Measurements from ENCODE around the gene OTOG.

The OTOG gene

DNA sequence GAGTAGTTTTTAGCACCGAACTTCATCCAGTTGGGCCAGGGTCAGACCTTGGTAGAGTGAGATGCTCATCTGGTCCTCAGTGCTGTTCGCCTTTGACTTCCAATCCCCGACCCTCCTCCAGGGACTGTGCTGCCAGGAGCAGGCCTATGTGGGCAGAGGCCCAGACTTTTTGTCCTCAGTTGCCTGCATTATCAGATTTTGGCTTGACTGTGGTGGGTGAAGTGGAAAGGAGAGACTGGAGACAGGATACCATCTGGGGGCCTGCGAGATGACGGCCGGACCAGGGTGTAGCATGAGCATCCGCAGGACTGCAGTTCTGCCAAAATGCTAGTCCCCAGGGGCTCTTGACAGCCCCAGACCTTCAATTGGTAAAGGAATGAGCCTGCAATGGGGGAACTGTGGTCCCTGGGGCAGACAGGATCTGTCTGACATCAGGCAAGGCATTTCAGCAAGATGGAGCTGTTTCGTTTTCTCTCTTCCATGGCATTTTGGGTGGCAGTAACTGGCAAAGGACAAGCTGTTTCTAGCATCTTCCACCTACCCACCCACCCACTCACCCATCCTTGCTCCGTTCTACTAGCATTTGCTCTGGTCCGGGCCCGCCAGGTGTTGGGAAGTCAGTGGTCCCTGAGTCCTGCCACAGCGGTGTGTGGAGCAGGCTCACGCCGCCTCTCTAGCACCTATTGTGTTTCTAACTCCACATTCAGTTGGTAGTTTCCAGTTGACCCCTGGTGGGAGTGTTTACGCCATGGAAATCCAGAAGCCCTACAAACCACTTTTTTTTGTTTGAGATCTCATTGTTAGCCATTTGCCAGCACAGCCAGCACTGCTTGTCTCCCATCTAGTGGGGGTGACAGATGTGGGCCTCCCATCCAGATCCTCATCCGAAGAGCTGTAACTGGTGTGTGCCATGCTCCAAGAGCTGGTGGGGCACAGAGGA, 53.5 kb downstream of the OTOG start:
- DNase-seq (ENCODE audit: insufficient read length, low spot score) (no peak), FAIRE-seq (no peak)

GRCh38 chr11:17601256-17601671, 54.2 kb downstream of the OTOG start:
- DNase-seq (ENCODE audit: insufficient read length, low spot score) (no peak), FAIRE-seq (no peak)

GRCh38 chr11:17601676-17602075, 54.6 kb downstream of the OTOG start:
- DNase-seq (ENCODE audit: insufficient read length, low spot score) (no peak), FAIRE-seq (no peak)

DNA sequence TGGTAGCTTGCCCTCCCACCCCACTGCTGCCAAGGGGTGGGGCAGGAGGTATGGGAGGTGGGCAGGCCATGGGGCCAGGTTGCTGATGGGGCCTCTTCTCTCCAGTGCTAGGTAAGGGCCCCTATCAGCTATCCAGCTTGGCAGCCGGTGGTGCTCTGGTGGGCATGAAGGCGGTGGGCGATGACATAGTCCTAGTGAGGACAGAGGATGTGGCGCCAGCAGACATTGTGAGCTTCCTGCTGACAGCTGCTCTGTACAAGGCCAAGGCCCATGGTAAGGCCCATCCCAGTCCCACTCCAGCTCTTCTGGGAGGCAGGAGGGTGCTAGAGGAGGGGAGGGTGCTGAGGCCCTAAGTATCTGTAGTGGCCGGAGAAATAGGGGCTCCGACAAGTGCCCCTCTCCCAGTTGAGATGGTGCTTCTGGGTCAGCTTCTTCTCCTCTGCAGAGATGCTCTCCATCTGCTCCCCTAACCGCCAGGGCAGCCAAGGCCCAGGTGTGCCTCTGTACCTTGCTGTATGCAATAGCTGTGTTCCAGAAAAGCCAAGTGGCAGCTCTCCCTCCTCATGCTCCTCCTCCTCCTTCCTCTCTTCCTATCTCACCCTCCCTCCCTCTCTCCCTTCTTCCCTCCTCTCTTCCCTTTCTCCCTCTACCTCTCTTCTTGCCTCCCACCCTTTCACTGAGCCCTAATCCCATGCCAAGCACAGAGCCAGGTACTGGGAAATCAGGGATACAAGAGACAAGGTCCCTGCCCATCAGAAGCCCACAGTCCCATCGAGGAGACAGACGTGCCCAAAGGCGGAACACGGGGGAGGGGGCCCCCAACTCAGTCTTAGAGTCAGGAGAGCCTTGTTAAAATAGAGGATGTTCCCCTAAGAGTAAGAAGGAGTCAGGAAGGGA, 55.3 kb downstream of the OTOG start:
- DNase-seq (ENCODE audit: insufficient read length, low spot score) (no peak), FAIRE-seq (no peak)

- DNase-seq (ENCODE audit: insufficient read length, low spot score) (no peak), FAIRE-seq (no peak)
Measured at GRCh38 chr11:17603056-17603825, 56.2 kb downstream of the OTOG start.

- DNase-seq (ENCODE audit: insufficient read length, low spot score): no peak
- FAIRE-seq: no peak
Measured at GRCh38 chr11:17604201-17604914, 57.3 kb downstream of the OTOG start.

- DNase-seq (ENCODE audit: insufficient read length, low spot score) (no peak), FAIRE-seq (no peak)
Measured at GRCh38 chr11:17604915-17605233, 57.8 kb downstream of the OTOG start.

DNA sequence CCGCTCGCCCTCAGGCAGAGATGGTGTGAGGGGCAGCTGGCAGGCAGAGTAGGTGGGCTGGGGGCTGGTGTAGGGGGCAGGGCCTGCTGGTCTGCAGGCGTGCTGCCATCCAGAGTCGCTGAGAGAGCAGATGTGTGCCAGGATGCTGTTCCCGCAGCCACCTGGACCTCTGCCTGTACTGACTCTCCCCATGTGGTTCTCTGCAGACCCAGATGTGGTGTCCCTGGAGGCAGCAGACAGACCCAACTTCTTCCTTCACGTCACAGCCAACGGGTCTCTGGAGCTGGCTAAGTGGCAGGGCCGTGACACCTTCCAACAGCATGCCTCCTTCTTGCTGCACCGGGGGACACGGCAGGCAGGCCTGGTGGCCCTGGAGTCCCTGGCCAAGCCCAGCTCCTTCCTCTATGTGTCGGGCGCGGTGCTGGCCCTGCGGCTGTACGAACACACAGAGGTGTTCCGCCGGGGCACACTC, 58.6 kb downstream of the OTOG start:
- no peak for FAIRE-seq
- no peak for DNase-seq (ENCODE audit: insufficient read length, low spot score)

- FAIRE-seq (no peak), DNase-seq (ENCODE audit: insufficient read length, low spot score) (no peak)
Measured at GRCh38 chr11:17606233-17607082, 59.4 kb downstream of the OTOG start.

GRCh38 chr11:17607083-17607429, 60.0 kb downstream of the OTOG start:
- FAIRE-seq (no peak), DNase-seq (ENCODE audit: insufficient read length, low spot score) (no peak)

GRCh38 chr11:17607591-17608570, 60.8 kb downstream of the OTOG start:
- DNase-seq (ENCODE audit: insufficient read length, low spot score): no peak
- FAIRE-seq: no peak

GRCh38 chr11:17608821-17609220, 61.8 kb downstream of the OTOG start:
- FAIRE-seq: no peak
- no peak for DNase-seq (ENCODE audit: insufficient read length, low spot score)

DNA sequence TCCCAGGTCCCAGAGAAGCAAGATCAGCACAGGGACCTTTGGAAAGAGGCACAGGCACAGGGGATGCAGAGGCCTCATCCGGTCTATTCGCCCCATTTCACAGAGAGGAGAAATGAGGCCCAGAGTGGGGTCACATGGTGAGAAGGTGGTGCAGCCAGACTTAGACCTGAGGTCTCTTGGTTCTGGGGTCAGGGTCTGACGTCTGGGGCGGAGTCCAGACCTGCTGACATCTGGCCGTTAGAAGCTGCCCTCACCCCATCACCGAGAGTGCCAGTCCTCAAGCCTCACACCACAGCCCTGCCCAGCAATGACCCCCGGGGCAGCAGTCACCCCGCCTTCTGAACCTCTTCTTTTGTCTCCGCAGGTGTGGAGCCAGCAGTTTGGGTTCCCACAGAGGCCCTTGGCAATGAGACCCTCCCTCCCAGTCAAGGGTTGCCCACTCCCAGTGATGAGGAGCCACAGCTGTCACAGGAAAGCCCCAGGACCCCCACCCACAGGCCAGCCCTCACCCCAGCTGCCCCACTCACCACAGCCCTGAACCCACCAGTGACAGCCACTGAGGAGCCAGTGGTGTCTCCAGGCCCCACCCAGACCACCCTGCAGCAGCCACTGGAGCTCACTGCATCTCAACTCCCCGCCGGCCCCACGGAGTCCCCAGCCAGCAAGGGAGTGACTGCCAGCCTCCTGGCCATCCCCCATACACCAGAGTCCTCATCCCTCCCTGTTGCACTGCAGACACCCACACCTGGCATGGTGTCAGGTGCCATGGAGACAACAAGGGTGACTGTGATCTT, 62.4 kb downstream of the OTOG start:
- FAIRE-seq (no peak), DNase-seq (ENCODE audit: insufficient read length, low spot score) (no peak)

- FAIRE-seq (no peak), DNase-seq (ENCODE audit: insufficient read length, low spot score) (no peak)
Measured at GRCh38 chr11:17610085-17610894, 63.2 kb downstream of the OTOG start.

- FAIRE-seq: no peak
- DNase-seq (ENCODE audit: insufficient read length, low spot score): no peak
Measured at GRCh38 chr11:17611049-17611448, 64.0 kb downstream of the OTOG start.

DNA sequence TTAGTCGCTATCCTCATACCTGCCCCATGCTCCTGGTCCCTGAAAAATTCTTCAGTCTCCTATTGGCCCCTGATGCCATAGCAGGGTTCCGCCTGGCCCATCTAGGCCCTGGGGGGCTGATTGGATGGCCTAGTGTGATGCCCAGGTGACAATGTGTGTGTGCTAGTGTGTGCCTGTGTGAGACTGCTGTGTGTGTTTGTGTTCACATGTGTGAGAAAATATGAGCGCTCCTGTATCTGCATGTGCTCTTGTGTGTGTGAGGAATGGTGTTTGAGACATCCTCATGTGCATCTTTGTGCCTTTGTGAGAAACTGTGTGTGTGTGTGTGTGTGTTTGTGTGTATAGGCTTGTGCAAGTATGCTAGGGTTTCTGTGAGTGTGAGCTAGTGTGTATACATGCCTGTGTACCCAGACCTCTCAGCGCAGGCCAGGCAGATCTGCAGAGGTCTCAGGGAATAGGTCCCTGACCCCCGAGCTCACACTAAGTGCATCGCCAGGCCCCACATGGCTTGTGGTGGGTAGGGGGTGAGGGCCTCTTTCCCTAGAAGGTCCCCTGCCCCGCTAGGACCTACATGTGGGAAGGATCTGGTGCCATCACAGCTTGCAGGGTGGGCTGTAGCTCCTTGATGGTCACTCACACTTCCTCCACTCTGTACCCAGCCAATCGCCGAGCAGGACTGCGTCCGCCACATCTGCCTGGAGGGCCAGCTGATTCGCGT, 64.6 kb downstream of the OTOG start:
- FAIRE-seq: no peak
- no peak for DNase-seq (ENCODE audit: insufficient read length, low spot score)
